ENCODE data around the gene AMIGO1.
A peak's percentile ranks its signal among the peaks of the same experiment; 100 is the strongest.

AMIGO1 gene

GRCh38 chr1:109492779-109493178 is 16.7 kb downstream of the AMIGO1 start:
- TF ChIP-seq CTCF (IDR thresholded peaks at IDR 0.05) = no peak
- Mint-ChIP-seq H3K4me3 (peak overlapping the region; percentile 62), H3K36me3 (ENCODE audit: low read depth) (peaks cover 13% of the 10 kb centered on the region), H3K9me3 (no peaks in the 10 kb centered on the region), H3K4me1 (peaks cover 37% of the 10 kb centered on the region), H3K27ac (no peak overlapping the region), H3K27me3 (ENCODE audit: low read depth, poor library complexity) (no peaks in the 10 kb centered on the region)
- DNase-seq = no peak

- no peak overlapping the region for H3K27ac Mint-ChIP-seq
- no peak overlapping the region for H3K4me3 Mint-ChIP-seq
- H3K4me1 Mint-ChIP-seq = peaks cover 36% of the 10 kb centered on the region
- no peak for TF ChIP-seq CTCF (IDR thresholded peaks at IDR 0.05)
- no peak for DNase-seq
- no peaks in the 10 kb centered on the region for H3K9me3 Mint-ChIP-seq
- peaks cover 16% of the 10 kb centered on the region for H3K36me3 Mint-ChIP-seq (ENCODE audit: low read depth)
- H3K27me3 Mint-ChIP-seq (ENCODE audit: low read depth, poor library complexity) = no peaks in the 10 kb centered on the region
These were observed 18.2 kb downstream of the AMIGO1 start for GRCh38 chr1:109491372-109491771.

- DNase-seq = no peak
These were observed 18.6 kb downstream of the AMIGO1 start for GRCh38 chr1:109490934-109491302.

GRCh38 chr1:109490029-109490933 is 19.2 kb downstream of the AMIGO1 start:
- peak; percentile 70 for TF ChIP-seq CTCF (IDR thresholded peaks at IDR 0.05)
- Mint-ChIP-seq H3K4me3 (no peak overlapping the region), H3K9me3 (no peaks in the 10 kb centered on the region), H3K27me3 (ENCODE audit: low read depth, poor library complexity) (no peaks in the 10 kb centered on the region), H3K36me3 (ENCODE audit: low read depth) (peaks cover 14% of the 10 kb centered on the region), H3K27ac (no peak overlapping the region), H3K4me1 (peaks cover 42% of the 10 kb centered on the region)
- peak; percentile 79 for DNase-seq

More at GRCh38 chr1:109490934-109491302, 18.6 kb downstream of the AMIGO1 start:
- Mint-ChIP-seq H3K36me3 (ENCODE audit: low read depth) (peaks cover 16% of the 10 kb centered on the region), H3K27ac (no peak overlapping the region), H3K9me3 (no peaks in the 10 kb centered on the region), H3K4me3 (no peak overlapping the region), H3K27me3 (ENCODE audit: low read depth, poor library complexity) (no peaks in the 10 kb centered on the region), H3K4me1 (peaks cover 40% of the 10 kb centered on the region)
- TF ChIP-seq CTCF (IDR thresholded peaks at IDR 0.05) = no peak

GRCh38 chr1:109488696-109489095 is 20.8 kb downstream of the AMIGO1 start:
- no peak for DNase-seq
- TF ChIP-seq CTCF (IDR thresholded peaks at IDR 0.05) = no peak
- Mint-ChIP-seq H3K27me3 (ENCODE audit: low read depth, poor library complexity) (no peaks in the 10 kb centered on the region), H3K4me1 (peaks cover 54% of the 10 kb centered on the region), H3K36me3 (ENCODE audit: low read depth) (peaks cover 14% of the 10 kb centered on the region), H3K9me3 (no peaks in the 10 kb centered on the region), H3K4me3 (no peak overlapping the region), H3K27ac (no peak overlapping the region)

- no peaks in the 10 kb centered on the region for H3K9me3 Mint-ChIP-seq
- peaks cover 14% of the 10 kb centered on the region for H3K36me3 Mint-ChIP-seq (ENCODE audit: low read depth)
- TF ChIP-seq CTCF (IDR thresholded peaks at IDR 0.05) = no peak
- DNase-seq = no peak
- H3K27me3 Mint-ChIP-seq (ENCODE audit: low read depth, poor library complexity) = no peaks in the 10 kb centered on the region
- no peak overlapping the region for H3K27ac Mint-ChIP-seq
- H3K4me3 Mint-ChIP-seq = no peak overlapping the region
- H3K4me1 Mint-ChIP-seq = peaks cover 50% of the 10 kb centered on the region
These were observed 21.3 kb downstream of the AMIGO1 start for GRCh38 chr1:109488201-109488600.
